Upper lobe of right lung (tissue), 1 donor: ENCODE measurements around the gene TCF7L2. TPM values are rescaled to one million over a fixed set of nuclear protein-coding genes. Genes with fewer than 3 reads are reported as not detected.

Experiments used
- ATAC-seq: fragments of 200-7000 bp; cut with Tn5 transposase; one replicate; pipeline ENCODE4 v1.9.1; 2020; ENCODE audit warnings: mild to moderate bottlenecking, moderate library complexity
- DNase-seq: peaks from one replicate; pipeline ENCODE4 v3.0.0-alpha.2; 2020
- H3K27ac ChIP-seq: fragments of 200-600 bp; one replicate; pipeline ENCODE4 v1.8.0; 2022
- H3K27me3 ChIP-seq: fragments of 200-600 bp; one replicate; pipeline ENCODE4 v1.8.0; 2022; ENCODE audit warnings: mild to moderate bottlenecking
- H3K36me3 ChIP-seq: fragments of 200-600 bp; one replicate; pipeline ENCODE4 v1.8.0; 2022
- H3K4me1 ChIP-seq: fragments of 200-600 bp; one replicate; pipeline ENCODE4 v1.8.0; 2022
- H3K4me3 ChIP-seq: fragments of 200-600 bp; one replicate; pipeline ENCODE4 v1.8.0; 2022; ENCODE audit warnings: mild to moderate bottlenecking
- H3K9me3 ChIP-seq: fragments of 200-600 bp; one replicate; pipeline ENCODE4 v1.8.0; 2022
- intact Hi-C: fragments of 100-400 bp; cut with DNase I; formaldehyde crosslinking; loops from one replicate; pipeline ENCODE4 v1.11.0; 2022
- total RNA-seq: library from RNA; stranded (reverse); fragmentation: NEBNext Ultra II Directional; extraction: Animal tissue kit (Norgen Biotek cat#: 25700); gene quantifications from one replicate; pipeline ENCODE4 v1.2.1, GENCODE V29; 2021
- TF ChIP-seq, protein P1 (sequence below): fragments of 200-600 bp; IDR thresholded peaks from one replicate; pipeline ENCODE4 v1.8.0; 2022; ENCODE audit warnings: antibody characterized with exemption
- donor health status: DM: no; HTN: yes; CAD: no; lungs with severe emphysema.

TCF7L2 gene
- total RNA-seq, 1 donor from 2014 or later = 47.4 TPM

DNA sequence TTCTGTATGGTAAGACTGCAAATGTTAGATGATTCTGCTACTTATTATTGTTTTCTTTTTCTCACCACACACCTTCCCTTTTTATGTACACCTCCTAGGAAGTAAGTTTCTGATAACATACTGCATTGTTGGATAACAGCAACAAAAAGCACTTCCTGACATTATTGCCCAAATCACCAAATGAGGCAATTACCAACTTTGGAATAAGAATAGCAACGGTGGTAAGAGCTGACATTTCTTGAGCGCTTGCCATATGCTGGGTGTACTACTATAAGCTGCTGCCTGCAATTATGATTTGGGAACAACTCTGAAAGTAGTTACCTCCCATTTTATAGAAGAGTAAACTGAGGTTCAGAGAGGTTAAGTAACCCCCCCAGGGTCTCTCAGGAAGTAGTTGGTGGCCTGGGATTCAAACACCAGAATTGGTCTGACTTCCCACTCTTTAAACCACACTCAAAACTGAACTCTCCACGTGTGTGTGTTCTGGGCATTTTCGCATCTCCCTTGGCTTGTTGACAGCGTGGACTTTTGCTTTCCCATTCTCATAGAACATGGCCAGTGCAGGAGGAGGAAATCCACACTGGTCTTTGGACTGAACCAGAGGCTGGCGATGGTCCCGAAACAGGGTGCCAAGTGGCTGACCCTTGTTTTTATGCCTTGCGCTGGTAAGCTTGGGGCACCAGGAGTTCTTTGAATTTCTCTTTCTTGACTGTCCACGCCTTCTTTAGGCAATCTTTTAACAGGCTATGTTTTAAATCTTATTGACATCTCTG is 71.4 kb downstream of the TCF7L2 start:
- Histone ChIP-seq H3K27ac (peak overlapping the region; percentile 51), H3K27me3 (no peaks in the 10 kb centered on the region), H3K36me3 (no peaks in the 10 kb centered on the region), H3K4me1 (peaks cover 50% of the 10 kb centered on the region), H3K9me3 (no peaks in the 10 kb centered on the region), H3K4me3 (no peak overlapping the region)
- TF ChIP-seq, protein P1, sequence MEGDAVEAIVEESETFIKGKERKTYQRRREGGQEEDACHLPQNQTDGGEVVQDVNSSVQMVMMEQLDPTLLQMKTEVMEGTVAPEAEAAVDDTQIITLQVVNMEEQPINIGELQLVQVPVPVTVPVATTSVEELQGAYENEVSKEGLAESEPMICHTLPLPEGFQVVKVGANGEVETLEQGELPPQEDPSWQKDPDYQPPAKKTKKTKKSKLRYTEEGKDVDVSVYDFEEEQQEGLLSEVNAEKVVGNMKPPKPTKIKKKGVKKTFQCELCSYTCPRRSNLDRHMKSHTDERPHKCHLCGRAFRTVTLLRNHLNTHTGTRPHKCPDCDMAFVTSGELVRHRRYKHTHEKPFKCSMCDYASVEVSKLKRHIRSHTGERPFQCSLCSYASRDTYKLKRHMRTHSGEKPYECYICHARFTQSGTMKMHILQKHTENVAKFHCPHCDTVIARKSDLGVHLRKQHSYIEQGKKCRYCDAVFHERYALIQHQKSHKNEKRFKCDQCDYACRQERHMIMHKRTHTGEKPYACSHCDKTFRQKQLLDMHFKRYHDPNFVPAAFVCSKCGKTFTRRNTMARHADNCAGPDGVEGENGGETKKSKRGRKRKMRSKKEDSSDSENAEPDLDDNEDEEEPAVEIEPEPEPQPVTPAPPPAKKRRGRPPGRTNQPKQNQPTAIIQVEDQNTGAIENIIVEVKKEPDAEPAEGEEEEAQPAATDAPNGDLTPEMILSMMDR = no peak
- no peak for DNase-seq
- no peak for ATAC-seq
- intact Hi-C loops = no loop called here

DNA sequence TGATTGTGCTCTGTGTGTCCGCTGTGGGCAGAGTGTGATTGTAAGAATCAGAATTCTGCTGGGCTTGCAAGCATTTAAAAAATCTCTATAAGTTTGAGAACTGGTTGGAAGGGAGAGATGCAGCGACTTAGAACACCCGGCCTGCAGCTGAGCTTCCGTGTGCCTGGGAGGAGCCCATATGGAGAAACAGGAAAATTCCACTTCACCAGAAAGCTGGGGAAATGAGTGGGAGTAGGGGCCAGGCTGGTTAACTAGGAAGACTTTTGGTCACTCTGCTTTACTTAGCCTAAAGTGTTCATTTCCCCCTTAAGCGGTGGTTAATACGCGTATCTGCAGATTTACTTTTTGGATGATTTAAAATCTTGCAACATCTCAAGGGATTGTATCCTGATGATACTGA is 72.2 kb downstream of the TCF7L2 start:
- intact Hi-C loops = no loop called here
- Histone ChIP-seq H3K36me3 (no peaks in the 10 kb centered on the region), H3K27me3 (no peaks in the 10 kb centered on the region), H3K27ac (no peak overlapping the region), H3K9me3 (no peaks in the 10 kb centered on the region), H3K4me3 (no peak overlapping the region), H3K4me1 (peaks cover 51% of the 10 kb centered on the region)
- TF ChIP-seq, protein P1 = no peak
- DNase-seq (no peak), ATAC-seq (no peak)

DNA sequence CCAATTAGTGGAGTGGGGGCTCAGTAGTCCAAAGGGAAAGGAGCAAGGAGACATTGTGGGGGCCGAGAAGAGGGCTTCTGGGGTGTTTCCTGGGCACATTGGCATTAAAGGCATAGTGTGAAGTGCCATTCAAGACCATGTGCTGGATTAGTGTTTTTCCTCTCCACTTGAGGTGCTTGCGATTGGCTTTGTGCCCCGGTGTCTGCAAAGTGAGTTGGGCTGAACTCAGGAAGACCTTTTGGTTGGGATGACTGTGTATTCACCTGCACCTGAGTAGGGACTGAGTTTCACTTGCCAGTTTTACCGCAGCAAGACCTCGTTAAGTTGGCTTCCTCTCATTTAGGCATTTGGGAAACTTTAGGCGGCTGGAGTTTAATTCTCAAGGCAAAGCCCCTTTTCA is 73.0 kb downstream of the TCF7L2 start:
- Histone ChIP-seq H3K27me3 (no peaks in the 10 kb centered on the region), H3K4me1 (peaks cover 57% of the 10 kb centered on the region), H3K4me3 (no peak overlapping the region), H3K36me3 (no peaks in the 10 kb centered on the region), H3K27ac (no peak overlapping the region), H3K9me3 (no peaks in the 10 kb centered on the region)
- ATAC-seq = peak; percentile 63
- DNase-seq = peak; percentile 77
- TF ChIP-seq, protein P1 = no peak
- intact Hi-C loops = no loop called here

DNA sequence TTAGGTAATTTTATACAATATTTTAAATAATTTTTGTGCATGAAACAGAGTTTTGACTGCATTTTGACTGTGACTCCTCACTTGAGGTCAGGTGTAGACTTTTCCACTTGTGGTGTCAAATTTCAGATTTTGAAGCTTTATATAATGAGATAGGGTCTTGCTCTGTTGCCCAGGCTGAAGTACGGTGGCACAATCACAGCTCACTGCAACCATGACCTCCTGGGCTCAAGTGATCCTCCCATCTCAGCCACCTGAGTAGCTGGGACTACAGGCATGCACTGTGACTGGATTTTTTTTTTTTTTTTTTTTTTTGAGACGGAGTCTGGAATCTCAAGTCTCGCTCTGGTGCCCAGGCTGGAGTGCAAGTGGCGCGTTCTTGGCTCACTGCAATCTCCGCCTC is 74.9 kb downstream of the TCF7L2 start:
- no peaks in the 10 kb centered on the region for H3K36me3 ChIP-seq
- H3K9me3 ChIP-seq = no peaks in the 10 kb centered on the region
- H3K27me3 ChIP-seq = no peaks in the 10 kb centered on the region
- no peak for DNase-seq
- no peak overlapping the region for H3K4me3 ChIP-seq
- intact Hi-C loops = no loop called here
- TF ChIP-seq, protein P1 = no peak
- H3K27ac ChIP-seq = no peak overlapping the region
- ATAC-seq = no peak
- peaks cover 54% of the 10 kb centered on the region for H3K4me1 ChIP-seq

DNA sequence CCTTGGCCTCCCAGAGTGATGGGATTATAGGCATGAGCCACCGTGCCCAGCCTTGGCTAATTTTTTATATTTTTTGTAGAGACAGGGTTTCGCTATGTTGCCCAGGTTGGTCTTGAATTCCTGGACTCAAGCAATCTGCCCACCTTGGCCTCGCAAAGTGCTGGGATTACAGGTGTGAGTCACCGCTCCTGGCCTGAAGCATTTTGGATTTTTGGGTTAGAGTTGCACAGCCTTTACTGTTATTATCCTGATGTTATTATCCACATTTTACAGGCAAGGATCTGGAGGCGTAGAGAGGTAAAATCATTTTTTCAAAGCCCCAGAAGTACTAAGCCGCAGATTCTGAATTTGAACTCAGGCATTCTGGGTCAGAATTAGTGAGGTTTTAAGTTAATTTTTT is 75.4 kb downstream of the TCF7L2 start:
- Histone ChIP-seq H3K27ac (no peak overlapping the region), H3K36me3 (no peaks in the 10 kb centered on the region), H3K9me3 (no peaks in the 10 kb centered on the region), H3K4me1 (peaks cover 48% of the 10 kb centered on the region), H3K4me3 (no peak overlapping the region), H3K27me3 (no peaks in the 10 kb centered on the region)
- TF ChIP-seq, protein P1 = no peak
- no peak for ATAC-seq
- no peak for DNase-seq
- intact Hi-C loops = no loop called here
